ENCODE measurements around the gene PLXNB1.

The PLXNB1 gene

GRCh38 chr3:48433472-48434118 lies 3.7 kb upstream of the PLXNB1 start:
- DNase-seq, result no peak

GRCh38 chr3:48432411-48433371 lies 2.8 kb upstream of the PLXNB1 start:
- peak; percentile 30 for DNase-seq

- DNase-seq, result no peak
Measured at GRCh38 chr3:48431224-48432029, 1.5 kb upstream of the PLXNB1 start.

GRCh38 chr3:48430708-48431101 lies 819 bp upstream of the PLXNB1 start:
- DNase-seq, result no peak

GRCh38 chr3:48429317-48429959 lies 448 bp downstream of the PLXNB1 start:
- no peak for DNase-seq

- no peak for DNase-seq
Measured at GRCh38 chr3:48428572-48429316, 1.1 kb downstream of the PLXNB1 start.

GRCh38 chr3:48428088-48428571 lies 1.8 kb downstream of the PLXNB1 start:
- no peak for DNase-seq

- DNase-seq, result no peak
Measured at GRCh38 chr3:48427630-48427962, 2.3 kb downstream of the PLXNB1 start.

- no peak for DNase-seq
Measured at GRCh38 chr3:48426944-48427629, 2.8 kb downstream of the PLXNB1 start.

GRCh38 chr3:48426401-48426909 lies 3.4 kb downstream of the PLXNB1 start:
- DNase-seq, result no peak

- DNase-seq, result no peak
Measured at GRCh38 chr3:48425281-48425812, 4.5 kb downstream of the PLXNB1 start.

- DNase-seq, result no peak
Measured at GRCh38 chr3:48423883-48424695, 5.8 kb downstream of the PLXNB1 start.

GRCh38 chr3:48423241-48423882 lies 6.5 kb downstream of the PLXNB1 start:
- DNase-seq, result no peak

GRCh38 chr3:48422681-48423080 lies 7.2 kb downstream of the PLXNB1 start:
- DNase-seq, result no peak

- no peak for DNase-seq
Measured at GRCh38 chr3:48422272-48422671, 7.6 kb downstream of the PLXNB1 start.

- no peak for DNase-seq
Measured at GRCh38 chr3:48420561-48420960, 9.3 kb downstream of the PLXNB1 start.

GRCh38 chr3:48419597-48419996 lies 10.3 kb downstream of the PLXNB1 start:
- DNase-seq, result no peak

- no peak for DNase-seq
Measured at GRCh38 chr3:48419149-48419548, 10.7 kb downstream of the PLXNB1 start.

- DNase-seq, result no peak
Measured at GRCh38 chr3:48418651-48419050, 11.2 kb downstream of the PLXNB1 start.

All from hematopoietic multipotent progenitor cell treated with erythropoietin and hydrocortisone succinate and interleukin-3 and kit ligand, for 8 days (in vitro differentiated cells).